H1 (cell line): ENCODE data around the gene USP3. TPM values are rescaled to one million over a fixed set of nuclear protein-coding genes. Genes with fewer than 3 reads are reported as not detected.

Source experiments
- CHD2 ChIP-seq: IDR thresholded peaks from 2 replicates; pipeline ENCODE4 v1.6.1; 2012; ENCODE audit warnings: low read length, improper control_type of control experiment
- CREB1 ChIP-seq: IDR thresholded peaks from 2 replicates; pipeline ENCODE4 v1.6.1; 2012; ENCODE audit warnings: inconsistent platforms
- E2F6 ChIP-seq: IDR thresholded peaks from 2 replicates; pipeline ENCODE4 v1.6.1; 2012; ENCODE audit warnings: inconsistent platforms
- GTF2F1 ChIP-seq: IDR thresholded peaks from 2 replicates; pipeline ENCODE4 v1.6.1; 2012; ENCODE audit warnings: low read depth, low read length, improper control_type of control experiment, borderline replicate concordance
- KDM1A ChIP-seq: fragments of 200-600, 300-600 bp; sonication (generic); IDR thresholded peaks from 2 replicates; pipeline ENCODE4 v1.7.1; 2016; ENCODE audit warnings: mild to moderate bottlenecking, low read length, borderline replicate concordance
- MAFK ChIP-seq: IDR thresholded peaks from 2 replicates; pipeline ENCODE4 v1.6.1; 2012; ENCODE audit warnings: low read depth, mild to moderate bottlenecking, improper control_type of control experiment, low read length
- POLR2A ChIP-seq, 2 experiments: IDR thresholded peaks; 1 replicate in 1 of 2; 2 replicates in 1 of 2; pipeline ENCODE4 v1.6.1; 2011; ENCODE audit warnings: low read depth in 2 of 2, low read length in 2 of 2, mild to moderate bottlenecking in 2 of 2; ENCODE audit errors: control extremely low read depth in 1 of 2
- YY1 ChIP-seq: IDR thresholded peaks from 2 replicates; pipeline ENCODE4 v1.6.1; 2011; ENCODE audit warnings: low read depth, mild to moderate bottlenecking, low read length
- polyA plus RNA-seq, 7 experiments: library from polyadenylated mRNA; depleted of rRNA in 3 of 7; stranded (reverse) in 5 of 7; unstranded in 2 of 7; fragments of >200 nt in 5 of 7; fragments of 200-250 nt in 2 of 7; gene quantifications; 1 replicate in 5 of 7; 2 replicates in 1 of 7; 4 replicates in 1 of 7; pipeline versions ENCODE4 v1.2.1 to v1.2.3, GENCODE V29; 2011 to 2013; ENCODE audit warnings: missing spikeins in 2 of 7, mixed read lengths in 2 of 7
- total RNA-seq: library from RNA; stranded (reverse); fragmentation: NEBNext Ultra II Directional; extraction: Animal tissue kit (Norgen Biotek cat#: 25700); gene quantifications from 2 replicates; pipeline ENCODE4 v1.2.1, GENCODE V29; 2021
- TF ChIP-seq, protein P1 (sequence below): fragments of 300-600 bp; sonication (generic); IDR thresholded peaks from 2 replicates; pipeline ENCODE4 v1.7.1; 2012; ENCODE audit warnings: low read length, moderate library complexity, mild to moderate bottlenecking, inconsistent platforms; ENCODE audit not compliant: insufficient replicate concordance
- TF ChIP-seq, protein P2 (sequence below): IDR thresholded peaks from 2 replicates; pipeline ENCODE4 v1.6.1; 2011; ENCODE audit warnings: low read depth, mild to moderate bottlenecking, low read length; ENCODE audit not compliant: insufficient read depth

The USP3 gene
- total and polyA plus RNA-seq, 2 of the 8 experiments (the other 6 are each of a cell fraction or from before 2014, with no cell fraction given) = 15.5 to 16.2 TPM

DNA sequence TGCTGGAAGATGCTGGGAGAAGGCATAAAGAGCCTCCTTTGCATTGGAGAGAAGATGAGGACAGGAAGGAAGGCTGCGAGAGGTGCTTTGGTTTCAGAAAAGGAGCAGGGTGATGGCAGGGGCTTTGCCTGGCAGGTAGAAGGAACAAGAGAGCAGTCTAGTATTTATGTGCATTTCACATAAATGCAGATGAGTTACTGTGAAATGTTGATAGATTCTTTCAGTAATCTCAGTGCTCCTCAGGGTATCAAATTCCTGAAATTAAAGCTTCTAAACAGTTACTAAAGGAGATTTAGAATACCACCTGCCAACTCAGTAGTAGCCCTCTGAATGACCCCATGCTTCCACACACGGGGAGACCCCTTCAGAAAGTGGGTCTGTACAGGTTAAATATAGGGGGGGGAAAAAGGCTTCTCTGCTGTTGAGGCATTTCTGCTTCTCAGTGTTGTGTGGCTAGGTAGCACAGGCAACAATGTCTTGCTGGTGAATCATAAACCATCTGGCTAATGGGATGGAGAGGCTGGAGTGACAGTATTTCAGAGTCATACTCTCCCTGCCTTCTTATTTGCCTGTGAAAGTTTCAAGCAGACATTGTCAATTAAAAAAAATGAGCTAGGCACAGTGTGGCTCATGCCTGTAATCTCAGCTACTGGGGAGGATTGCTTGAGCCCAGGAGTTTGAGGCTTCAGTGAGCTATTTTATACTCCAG is 78.5 kb downstream of the USP3 start (continued):
- TF ChIP-seq, protein P1, sequence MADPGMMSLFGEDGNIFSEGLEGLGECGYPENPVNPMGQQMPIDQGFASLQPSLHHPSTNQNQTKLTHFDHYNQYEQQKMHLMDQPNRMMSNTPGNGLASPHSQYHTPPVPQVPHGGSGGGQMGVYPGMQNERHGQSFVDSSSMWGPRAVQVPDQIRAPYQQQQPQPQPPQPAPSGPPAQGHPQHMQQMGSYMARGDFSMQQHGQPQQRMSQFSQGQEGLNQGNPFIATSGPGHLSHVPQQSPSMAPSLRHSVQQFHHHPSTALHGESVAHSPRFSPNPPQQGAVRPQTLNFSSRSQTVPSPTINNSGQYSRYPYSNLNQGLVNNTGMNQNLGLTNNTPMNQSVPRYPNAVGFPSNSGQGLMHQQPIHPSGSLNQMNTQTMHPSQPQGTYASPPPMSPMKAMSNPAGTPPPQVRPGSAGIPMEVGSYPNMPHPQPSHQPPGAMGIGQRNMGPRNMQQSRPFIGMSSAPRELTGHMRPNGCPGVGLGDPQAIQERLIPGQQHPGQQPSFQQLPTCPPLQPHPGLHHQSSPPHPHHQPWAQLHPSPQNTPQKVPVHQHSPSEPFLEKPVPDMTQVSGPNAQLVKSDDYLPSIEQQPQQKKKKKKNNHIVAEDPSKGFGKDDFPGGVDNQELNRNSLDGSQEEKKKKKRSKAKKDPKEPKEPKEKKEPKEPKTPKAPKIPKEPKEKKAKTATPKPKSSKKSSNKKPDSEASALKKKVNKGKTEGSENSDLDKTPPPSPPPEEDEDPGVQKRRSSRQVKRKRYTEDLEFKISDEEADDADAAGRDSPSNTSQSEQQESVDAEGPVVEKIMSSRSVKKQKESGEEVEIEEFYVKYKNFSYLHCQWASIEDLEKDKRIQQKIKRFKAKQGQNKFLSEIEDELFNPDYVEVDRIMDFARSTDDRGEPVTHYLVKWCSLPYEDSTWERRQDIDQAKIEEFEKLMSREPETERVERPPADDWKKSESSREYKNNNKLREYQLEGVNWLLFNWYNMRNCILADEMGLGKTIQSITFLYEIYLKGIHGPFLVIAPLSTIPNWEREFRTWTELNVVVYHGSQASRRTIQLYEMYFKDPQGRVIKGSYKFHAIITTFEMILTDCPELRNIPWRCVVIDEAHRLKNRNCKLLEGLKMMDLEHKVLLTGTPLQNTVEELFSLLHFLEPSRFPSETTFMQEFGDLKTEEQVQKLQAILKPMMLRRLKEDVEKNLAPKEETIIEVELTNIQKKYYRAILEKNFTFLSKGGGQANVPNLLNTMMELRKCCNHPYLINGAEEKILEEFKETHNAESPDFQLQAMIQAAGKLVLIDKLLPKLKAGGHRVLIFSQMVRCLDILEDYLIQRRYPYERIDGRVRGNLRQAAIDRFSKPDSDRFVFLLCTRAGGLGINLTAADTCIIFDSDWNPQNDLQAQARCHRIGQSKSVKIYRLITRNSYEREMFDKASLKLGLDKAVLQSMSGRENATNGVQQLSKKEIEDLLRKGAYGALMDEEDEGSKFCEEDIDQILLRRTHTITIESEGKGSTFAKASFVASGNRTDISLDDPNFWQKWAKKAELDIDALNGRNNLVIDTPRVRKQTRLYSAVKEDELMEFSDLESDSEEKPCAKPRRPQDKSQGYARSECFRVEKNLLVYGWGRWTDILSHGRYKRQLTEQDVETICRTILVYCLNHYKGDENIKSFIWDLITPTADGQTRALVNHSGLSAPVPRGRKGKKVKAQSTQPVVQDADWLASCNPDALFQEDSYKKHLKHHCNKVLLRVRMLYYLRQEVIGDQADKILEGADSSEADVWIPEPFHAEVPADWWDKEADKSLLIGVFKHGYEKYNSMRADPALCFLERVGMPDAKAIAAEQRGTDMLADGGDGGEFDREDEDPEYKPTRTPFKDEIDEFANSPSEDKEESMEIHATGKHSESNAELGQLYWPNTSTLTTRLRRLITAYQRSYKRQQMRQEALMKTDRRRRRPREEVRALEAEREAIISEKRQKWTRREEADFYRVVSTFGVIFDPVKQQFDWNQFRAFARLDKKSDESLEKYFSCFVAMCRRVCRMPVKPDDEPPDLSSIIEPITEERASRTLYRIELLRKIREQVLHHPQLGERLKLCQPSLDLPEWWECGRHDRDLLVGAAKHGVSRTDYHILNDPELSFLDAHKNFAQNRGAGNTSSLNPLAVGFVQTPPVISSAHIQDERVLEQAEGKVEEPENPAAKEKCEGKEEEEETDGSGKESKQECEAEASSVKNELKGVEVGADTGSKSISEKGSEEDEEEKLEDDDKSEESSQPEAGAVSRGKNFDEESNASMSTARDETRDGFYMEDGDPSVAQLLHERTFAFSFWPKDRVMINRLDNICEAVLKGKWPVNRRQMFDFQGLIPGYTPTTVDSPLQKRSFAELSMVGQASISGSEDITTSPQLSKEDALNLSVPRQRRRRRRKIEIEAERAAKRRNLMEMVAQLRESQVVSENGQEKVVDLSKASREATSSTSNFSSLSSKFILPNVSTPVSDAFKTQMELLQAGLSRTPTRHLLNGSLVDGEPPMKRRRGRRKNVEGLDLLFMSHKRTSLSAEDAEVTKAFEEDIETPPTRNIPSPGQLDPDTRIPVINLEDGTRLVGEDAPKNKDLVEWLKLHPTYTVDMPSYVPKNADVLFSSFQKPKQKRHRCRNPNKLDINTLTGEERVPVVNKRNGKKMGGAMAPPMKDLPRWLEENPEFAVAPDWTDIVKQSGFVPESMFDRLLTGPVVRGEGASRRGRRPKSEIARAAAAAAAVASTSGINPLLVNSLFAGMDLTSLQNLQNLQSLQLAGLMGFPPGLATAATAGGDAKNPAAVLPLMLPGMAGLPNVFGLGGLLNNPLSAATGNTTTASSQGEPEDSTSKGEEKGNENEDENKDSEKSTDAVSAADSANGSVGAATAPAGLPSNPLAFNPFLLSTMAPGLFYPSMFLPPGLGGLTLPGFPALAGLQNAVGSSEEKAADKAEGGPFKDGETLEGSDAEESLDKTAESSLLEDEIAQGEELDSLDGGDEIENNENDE = no peak
- TF ChIP-seq POLR2A (IDR thresholded peaks at IDR 0.05; ENCODE audit: control extremely low read depth in 1 of 2, low read depth in 2 of 2, low read length in 2 of 2) (no peak), MAFK (no peak), GTF2F1 (no peak), CHD2 (no peak), CREB1 (no peak), E2F6 (no peak), YY1 (no peak), KDM1A (no peak)
- TF ChIP-seq, protein P2, sequence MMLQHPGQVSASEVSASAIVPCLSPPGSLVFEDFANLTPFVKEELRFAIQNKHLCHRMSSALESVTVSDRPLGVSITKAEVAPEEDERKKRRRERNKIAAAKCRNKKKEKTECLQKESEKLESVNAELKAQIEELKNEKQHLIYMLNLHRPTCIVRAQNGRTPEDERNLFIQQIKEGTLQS = no peak
